Measurements from ENCODE around the gene FAM110A. TPM values are rescaled to one million over a fixed set of nuclear protein-coding genes. Genes with fewer than 3 reads are reported as not detected.

Gene FAM110A
- total and polyA plus RNA-seq, 7 donors: 0.83 to 3.4 (median 2.4) TPM

- Histone ChIP-seq H3K4me3 (no peak overlapping the region), H3K27ac (no peak overlapping the region), H3K27me3 (ENCODE audit: insufficient read depth in 3 of 3, low read length in 2 of 3) (peaks cover 0 to 12% (median 0%) of the 10 kb centered on the region in 3 donors), H3K36me3 (ENCODE audit: insufficient read depth in 1 of 2, low read depth in 1 of 2) (no peaks in the 10 kb centered on the region), H3K4me1 (no peaks in the 10 kb centered on the region), H3K9me3 (no peaks in the 10 kb centered on the region)
- intact Hi-C loops (cut with DNase I): no loop called here
- DNase-seq: no peak
- no peak for ATAC-seq
- WGBS, 3 donors: 76 to 77% (median 76%) methylated on average over 10 of the region's 10 CpGs
- no peak for TF ChIP-seq CTCF (IDR thresholded peaks at IDR 0.05)
Measured at GRCh38 chr20:873875-874607, 40.5 kb downstream of the FAM110A start.

GRCh38 chr20:875115-875514 is 41.6 kb downstream of the FAM110A start:
- Histone ChIP-seq H3K4me1 (no peaks in the 10 kb centered on the region), H3K9me3 (no peaks in the 10 kb centered on the region), H3K4me3 (no peak overlapping the region), H3K36me3 (ENCODE audit: insufficient read depth in 1 of 2, low read depth in 1 of 2) (no peaks in the 10 kb centered on the region), H3K27me3 (ENCODE audit: insufficient read depth in 3 of 3, low read length in 2 of 3) (peaks cover 0 to 12% (median 0%) of the 10 kb centered on the region in 3 donors), H3K27ac (no peak overlapping the region)
- TF ChIP-seq CTCF (IDR thresholded peaks at IDR 0.05): no peak
- no peak for DNase-seq
- no peak for ATAC-seq
- 75 to 84% (median 77%) methylated on average over 4 of the region's 4 CpGs for WGBS, 3 donors
- intact Hi-C loops (cut with DNase I): no loop called here

GRCh38 chr20:877814-878213 is 44.3 kb downstream of the FAM110A start:
- intact Hi-C loops (cut with DNase I): no loop called here
- DNase-seq (no peak), ATAC-seq (no peak)
- no peaks in the 10 kb centered on the region for H3K36me3 ChIP-seq (ENCODE audit: insufficient read depth in 1 of 2, low read depth in 1 of 2)
- no peak overlapping the region for H3K27ac ChIP-seq
- WGBS, 3 donors: 77 to 81% (median 78%) methylated on average over 7 of the region's 7 CpGs
- H3K4me1 ChIP-seq: no peaks in the 10 kb centered on the region
- H3K4me3 ChIP-seq: no peak overlapping the region
- H3K9me3 ChIP-seq: no peaks in the 10 kb centered on the region
- no peak for TF ChIP-seq CTCF (IDR thresholded peaks at IDR 0.05)
- H3K27me3 ChIP-seq (ENCODE audit: insufficient read depth in 3 of 3, low read length in 2 of 3): peaks cover 0 to 5% (median 0%) of the 10 kb centered on the region in 3 donors

- no peaks in the 10 kb centered on the region for H3K9me3 ChIP-seq
- 48 to 54% (median 51%) methylated on average over 9 of the region's 9 CpGs for WGBS, 3 donors
- intact Hi-C loops (cut with DNase I): no loop called here
- ATAC-seq (no peak), DNase-seq (no peak)
- no peaks in the 10 kb centered on the region for H3K36me3 ChIP-seq (ENCODE audit: insufficient read depth in 1 of 2, low read depth in 1 of 2)
- no peak overlapping the region for H3K4me3 ChIP-seq
- H3K27ac ChIP-seq: no peak overlapping the region
- peaks cover 0 to 1% (median 0%) of the 10 kb centered on the region in 3 donors for H3K27me3 ChIP-seq (ENCODE audit: insufficient read depth in 3 of 3, low read length in 2 of 3)
- TF ChIP-seq CTCF (IDR thresholded peaks at IDR 0.05): no peak
- no peaks in the 10 kb centered on the region for H3K4me1 ChIP-seq
Measured at GRCh38 chr20:878511-879307, 45.2 kb downstream of the FAM110A start.
